ENCODE data around the gene ESYT1.

DNA sequence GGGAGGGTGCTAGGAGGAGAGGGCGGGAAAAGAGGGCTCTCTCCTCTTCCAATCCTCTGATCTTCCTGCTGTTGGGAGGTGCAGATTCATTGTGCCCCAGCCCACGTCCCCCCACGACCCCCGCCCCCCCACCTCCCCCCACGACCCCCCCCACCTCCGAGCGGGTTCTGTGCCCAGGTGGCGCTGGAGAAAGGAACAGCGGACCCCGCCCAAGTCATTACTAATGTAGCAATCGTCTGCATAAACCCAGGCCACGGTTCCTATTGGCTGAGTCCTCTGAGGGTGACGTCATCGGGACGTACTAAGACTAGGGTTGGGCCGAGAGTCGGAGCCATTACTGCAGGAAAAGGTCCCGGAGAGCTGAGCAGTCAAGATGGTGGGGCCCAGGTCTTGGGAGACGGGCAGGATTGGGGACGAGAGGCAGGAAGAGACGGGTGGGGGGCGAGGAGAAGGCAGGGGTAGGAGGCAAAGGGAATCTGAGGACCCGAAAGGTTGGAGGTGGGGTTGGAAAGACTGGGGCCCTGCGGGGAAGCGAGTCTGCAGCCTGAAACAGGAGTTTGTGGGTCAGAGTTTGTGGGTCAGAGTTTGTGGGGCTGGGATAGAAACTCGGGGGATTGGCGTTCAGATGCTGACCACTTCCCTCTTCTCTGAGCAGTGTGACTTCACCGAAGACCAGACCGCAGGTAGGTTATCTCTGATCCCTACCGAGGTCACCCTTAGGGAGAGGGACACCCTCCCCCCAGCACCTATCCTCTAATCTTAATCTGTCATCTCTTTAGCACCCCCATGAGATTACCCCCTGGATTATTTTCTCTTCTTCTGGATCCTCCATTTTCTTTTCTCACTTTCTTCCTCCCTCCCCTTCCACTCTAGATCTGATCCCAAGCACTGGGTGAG, 30.2 kb downstream of the ESYT1 start, which contains the start of gene MYL6:
- peak; percentile 100 for TF ChIP-seq POLR2A (IDR thresholded peaks at IDR 0.05)
- TF ChIP-seq, protein P1, sequence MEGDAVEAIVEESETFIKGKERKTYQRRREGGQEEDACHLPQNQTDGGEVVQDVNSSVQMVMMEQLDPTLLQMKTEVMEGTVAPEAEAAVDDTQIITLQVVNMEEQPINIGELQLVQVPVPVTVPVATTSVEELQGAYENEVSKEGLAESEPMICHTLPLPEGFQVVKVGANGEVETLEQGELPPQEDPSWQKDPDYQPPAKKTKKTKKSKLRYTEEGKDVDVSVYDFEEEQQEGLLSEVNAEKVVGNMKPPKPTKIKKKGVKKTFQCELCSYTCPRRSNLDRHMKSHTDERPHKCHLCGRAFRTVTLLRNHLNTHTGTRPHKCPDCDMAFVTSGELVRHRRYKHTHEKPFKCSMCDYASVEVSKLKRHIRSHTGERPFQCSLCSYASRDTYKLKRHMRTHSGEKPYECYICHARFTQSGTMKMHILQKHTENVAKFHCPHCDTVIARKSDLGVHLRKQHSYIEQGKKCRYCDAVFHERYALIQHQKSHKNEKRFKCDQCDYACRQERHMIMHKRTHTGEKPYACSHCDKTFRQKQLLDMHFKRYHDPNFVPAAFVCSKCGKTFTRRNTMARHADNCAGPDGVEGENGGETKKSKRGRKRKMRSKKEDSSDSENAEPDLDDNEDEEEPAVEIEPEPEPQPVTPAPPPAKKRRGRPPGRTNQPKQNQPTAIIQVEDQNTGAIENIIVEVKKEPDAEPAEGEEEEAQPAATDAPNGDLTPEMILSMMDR (IDR thresholded peaks at IDR 0.05) = peak in 2 of 3 donors; percentile 4 to 9

All from ovary (tissue), 3 donors.